Prostate gland (tissue), 2 donors: Measurements from ENCODE around the gene MYEOV.

Source experiments
- POLR2A ChIP-seq: fragments of 450-650 bp; IDR thresholded peaks from one replicate; pipeline ENCODE4 v1.6.1; 2016; ENCODE audit warnings: antibody characterized with exemption, mild to moderate bottlenecking
- TF ChIP-seq, protein P1 (sequence below), 4 experiments: fragments of 200-600 bp in 2 of 4; fragments of 450-650 bp in 2 of 4; sonication (generic) in 2 of 4; IDR thresholded peaks; 1 replicate in 3 of 4; 2 replicates in 1 of 4; pipeline ENCODE4 v1.5.1; 2016 to 2019; ENCODE audit warnings: antibody characterized with exemption in 4 of 4, mild to moderate bottlenecking in 2 of 4, moderate library complexity in 2 of 4

DNA sequence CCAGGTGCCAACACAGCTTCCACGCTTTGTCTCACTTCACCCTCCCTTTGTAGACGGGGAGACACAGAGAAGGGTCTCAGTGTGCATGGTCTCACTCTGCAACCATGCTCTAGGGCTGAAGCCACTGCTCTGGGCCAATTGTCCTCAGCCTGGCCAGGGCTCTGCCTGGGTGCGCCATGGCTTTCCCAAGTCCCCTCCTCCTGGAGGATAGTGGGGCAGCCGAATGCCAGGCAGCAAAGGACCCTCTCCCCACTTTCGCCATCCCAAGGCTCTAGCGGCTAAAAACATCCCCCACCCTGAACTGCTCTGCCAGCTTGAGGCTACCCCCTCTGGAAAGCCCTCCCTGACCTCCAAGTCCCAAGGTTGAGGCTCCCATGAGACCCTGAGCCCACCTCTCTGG, 20.4 kb upstream of the MYEOV start:
- TF ChIP-seq, protein P1, sequence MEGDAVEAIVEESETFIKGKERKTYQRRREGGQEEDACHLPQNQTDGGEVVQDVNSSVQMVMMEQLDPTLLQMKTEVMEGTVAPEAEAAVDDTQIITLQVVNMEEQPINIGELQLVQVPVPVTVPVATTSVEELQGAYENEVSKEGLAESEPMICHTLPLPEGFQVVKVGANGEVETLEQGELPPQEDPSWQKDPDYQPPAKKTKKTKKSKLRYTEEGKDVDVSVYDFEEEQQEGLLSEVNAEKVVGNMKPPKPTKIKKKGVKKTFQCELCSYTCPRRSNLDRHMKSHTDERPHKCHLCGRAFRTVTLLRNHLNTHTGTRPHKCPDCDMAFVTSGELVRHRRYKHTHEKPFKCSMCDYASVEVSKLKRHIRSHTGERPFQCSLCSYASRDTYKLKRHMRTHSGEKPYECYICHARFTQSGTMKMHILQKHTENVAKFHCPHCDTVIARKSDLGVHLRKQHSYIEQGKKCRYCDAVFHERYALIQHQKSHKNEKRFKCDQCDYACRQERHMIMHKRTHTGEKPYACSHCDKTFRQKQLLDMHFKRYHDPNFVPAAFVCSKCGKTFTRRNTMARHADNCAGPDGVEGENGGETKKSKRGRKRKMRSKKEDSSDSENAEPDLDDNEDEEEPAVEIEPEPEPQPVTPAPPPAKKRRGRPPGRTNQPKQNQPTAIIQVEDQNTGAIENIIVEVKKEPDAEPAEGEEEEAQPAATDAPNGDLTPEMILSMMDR (IDR thresholded peaks at IDR 0.05) = no peak
- no peak for TF ChIP-seq POLR2A
